Erythroblast (primary cell): Measurements from ENCODE around the gene PRKRA.

ENCODE experiments used
- GATA1 ChIP-seq: IDR thresholded peaks from 2 replicates; pipeline ENCODE4 v1.6.1; 2011; ENCODE audit warnings: low read depth, mild to moderate bottlenecking, control low read depth, low read length, moderate library complexity
- POLR2A ChIP-seq: IDR thresholded peaks from 2 replicates; pipeline ENCODE4 v1.6.1; 2011; ENCODE audit warnings: mild to moderate bottlenecking, low read length

DNA sequence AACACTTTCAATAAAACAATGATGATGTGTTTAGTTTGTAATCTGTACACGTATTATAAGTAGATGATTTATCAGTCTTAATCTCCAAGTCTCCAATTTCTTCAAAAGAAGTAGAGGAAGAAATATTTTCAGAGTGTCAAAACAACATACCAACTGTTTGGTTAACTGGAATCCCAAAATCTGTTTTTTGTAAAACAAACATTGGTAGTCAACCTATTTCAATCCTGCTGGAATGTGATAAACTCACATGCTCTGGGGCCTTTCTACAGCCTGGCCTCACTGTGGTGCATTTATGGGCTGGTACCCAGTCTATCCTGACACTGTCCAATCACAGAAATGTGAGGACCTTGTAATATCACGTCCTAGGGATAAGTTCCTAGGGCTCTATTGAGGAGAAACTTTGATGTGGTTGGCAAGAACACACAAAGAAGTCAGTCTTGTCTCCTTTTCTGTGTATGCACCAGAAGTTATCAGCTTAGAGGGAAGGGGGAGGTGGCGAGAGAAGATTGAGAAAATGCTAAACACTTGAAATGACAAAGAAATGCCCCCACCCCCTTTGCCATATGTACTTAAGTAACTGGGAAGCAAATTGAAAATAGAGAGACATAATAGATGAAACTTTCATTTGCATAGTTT is 47.2 kb downstream of the PRKRA start:
- no peak for TF ChIP-seq POLR2A
- TF ChIP-seq GATA1, result no peak
